PC-9 (cell line): ENCODE data around the gene AHCTF1. TPM values are rescaled to one million over a fixed set of nuclear protein-coding genes. Genes with fewer than 3 reads are reported as not detected.

Experiments
- BruUV-seq: library from RNA; stranded (reverse); fragments of 400-500 nt; replicated peaks from 2 replicates; lab custom pipeline; 2021; lab: Mats Ljungman, UMichigan
- CTCF ChIA-PET: fragments of 300-600 bp; sonication (Branson Sonifier 250); formaldehyde crosslinking; loops from one replicate; lab custom pipeline; 2022; ENCODE audit warnings: antibody characterized with exemption; lab: Charles Lee
- POLR2A ChIA-PET: fragments of 300-600 bp; sonication (Branson Sonifier 250); formaldehyde crosslinking; loops from one replicate; lab custom pipeline; 2022; ENCODE audit warnings: antibody characterized with exemption; ENCODE audit not compliant: unreplicated experiment; lab: Charles Lee
- DNase-seq, 2 experiments: peaks; one replicate each; pipeline versions ENCODE4 v3.0.0 to v3.0.0-alpha.2; 2015 to 2022; ENCODE audit warnings: mixed read lengths in 1 of 2
- H2AFZ ChIP-seq: fragments of 200-600 bp; sonication (generic); 2 replicates; pipeline ENCODE4 v1.8.1; 2017; ENCODE audit warnings: antibody characterized with exemption
- H3F3A ChIP-seq: fragments of 200-600 bp; sonication (generic); 2 replicates; pipeline ENCODE4 v1.8.1; 2017; ENCODE audit warnings: antibody characterized with exemption, mild to moderate bottlenecking, low read depth; ENCODE audit not compliant: insufficient read depth
- H3K27ac ChIP-seq: fragments of 200-600 bp; sonication (generic); 2 replicates; pipeline ENCODE4 v1.6.1; 2016; ENCODE audit warnings: mixed run types
- H3K27me3 ChIP-seq: fragments of 200-600 bp; sonication (generic); 2 replicates; pipeline ENCODE4 v1.6.1; 2016; ENCODE audit warnings: low read depth, mixed run types; ENCODE audit not compliant: insufficient read depth
- H3K36me3 ChIP-seq: fragments of 200-600 bp; sonication (generic); 2 replicates; pipeline ENCODE4 v1.6.1; 2016; ENCODE audit warnings: low read depth, mixed run types
- H3K4me1 ChIP-seq: fragments of 200-600 bp; sonication (generic); replicated peaks from 2 replicates; pipeline ENCODE4 v1.6.1; 2016; ENCODE audit warnings: mixed run types; ENCODE audit not compliant: insufficient read depth
- H3K4me2 ChIP-seq: fragments of 200-600 bp; sonication (generic); 2 replicates; pipeline ENCODE4 v1.6.1; 2017; ENCODE audit warnings: mixed run types
- H3K4me3 ChIP-seq: fragments of 200-600 bp; sonication (generic); 2 replicates; pipeline ENCODE4 v1.6.1; 2016; ENCODE audit warnings: mixed run types
- H3K79me2 ChIP-seq: fragments of 200-600 bp; sonication (generic); 2 replicates; pipeline ENCODE4 v1.6.1; 2017; ENCODE audit warnings: low read depth, mixed run types
- H3K9me2 ChIP-seq: fragments of 200-600 bp; sonication (generic); 2 replicates; pipeline ENCODE4 v1.8.1; 2017; ENCODE audit warnings: mild to moderate bottlenecking; ENCODE audit not compliant: insufficient read depth
- H3K9me3 ChIP-seq: fragments of 200-600 bp; sonication (generic); 2 replicates; pipeline ENCODE4 v1.8.1; 2016; ENCODE audit warnings: low read depth; ENCODE audit not compliant: insufficient read depth
- H4K20me1 ChIP-seq: fragments of 200-600 bp; sonication (generic); 2 replicates; pipeline ENCODE4 v1.8.1; 2017; ENCODE audit not compliant: insufficient read depth
- EZH2 ChIP-seq: fragments of 200-600 bp; sonication (generic); IDR thresholded peaks from 2 replicates; pipeline ENCODE4 v1.8.0; 2017; ENCODE audit warnings: antibody characterized with exemption, low read depth
- intact Hi-C: fragments of 100-400 bp; cut with micrococcal nuclease; formaldehyde crosslinking; loops from one replicate; pipeline ENCODE4 v1.10.0; 2022; ENCODE audit not compliant: unreplicated experiment
- total RNA-seq: library from RNA; stranded (reverse); gene quantifications from 2 replicates; pipeline ENCODE4 v1.2.3, GENCODE V29; 2021
- TF ChIP-seq, protein P1 (sequence below): fragments of 200-600 bp; sonication (generic); conservative IDR thresholded peaks from 2 replicates; pipeline ENCODE4 v1.6.1; 2017; ENCODE audit warnings: mixed run types, antibody characterized with exemption, mild to moderate bottlenecking, moderate library complexity

Gene AHCTF1
- total RNA-seq, 1 experiment from 2014 or later, result 34.3 TPM

DNA sequence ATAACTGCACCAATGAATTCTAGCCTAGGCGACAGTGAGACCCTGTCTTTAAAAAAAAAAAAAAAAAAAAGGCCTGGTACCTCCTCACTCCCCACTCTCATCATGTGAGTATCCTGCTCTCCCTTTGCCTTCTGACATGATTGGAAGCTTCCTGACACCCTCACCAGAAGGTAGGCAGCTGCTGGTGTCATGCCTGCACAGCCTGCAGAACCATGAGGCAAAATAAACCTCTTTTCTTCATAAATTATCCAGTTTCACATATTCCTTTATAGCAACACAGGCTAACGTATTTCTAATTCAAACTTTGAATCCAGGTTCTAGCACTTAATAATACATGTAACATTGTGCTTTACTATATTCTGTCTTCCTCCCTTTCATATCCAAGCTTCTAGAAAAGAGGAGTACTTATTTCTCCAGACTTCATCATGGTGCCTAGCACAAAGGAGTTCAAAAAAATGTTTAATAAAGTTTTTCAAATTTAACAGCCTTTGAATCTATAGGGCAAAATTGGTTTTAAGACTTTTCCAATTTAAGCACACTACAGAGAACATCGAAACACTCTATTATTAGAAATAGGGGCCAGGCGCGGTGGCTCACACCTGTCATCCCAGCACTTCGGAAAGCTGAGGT, 5.6 kb downstream of the AHCTF1 start:
- intact Hi-C loops, result no loop called here
- Histone ChIP-seq H3F3A (no peaks in the 10 kb centered on the region; the same call in 1 of the 2 replicates), H3K4me2 (no peak overlapping the region), H3K9me3 (no peaks in the 10 kb centered on the region), H3K4me1 (peaks cover 9% of the 10 kb centered on the region; the same call in 1 of the 2 replicates), H3K9me2 (no peaks in the 10 kb centered on the region), H3K27ac (no peak overlapping the region), H4K20me1 (peaks cover 54% of the 10 kb centered on the region), H3K4me3 (no peak overlapping the region), H2AFZ (no peak overlapping the region), H3K36me3 (no peaks in the 10 kb centered on the region), H3K79me2 (peaks cover 96% of the 10 kb centered on the region), H3K27me3 (no peaks in the 10 kb centered on the region)
- TF ChIP-seq, protein P1, sequence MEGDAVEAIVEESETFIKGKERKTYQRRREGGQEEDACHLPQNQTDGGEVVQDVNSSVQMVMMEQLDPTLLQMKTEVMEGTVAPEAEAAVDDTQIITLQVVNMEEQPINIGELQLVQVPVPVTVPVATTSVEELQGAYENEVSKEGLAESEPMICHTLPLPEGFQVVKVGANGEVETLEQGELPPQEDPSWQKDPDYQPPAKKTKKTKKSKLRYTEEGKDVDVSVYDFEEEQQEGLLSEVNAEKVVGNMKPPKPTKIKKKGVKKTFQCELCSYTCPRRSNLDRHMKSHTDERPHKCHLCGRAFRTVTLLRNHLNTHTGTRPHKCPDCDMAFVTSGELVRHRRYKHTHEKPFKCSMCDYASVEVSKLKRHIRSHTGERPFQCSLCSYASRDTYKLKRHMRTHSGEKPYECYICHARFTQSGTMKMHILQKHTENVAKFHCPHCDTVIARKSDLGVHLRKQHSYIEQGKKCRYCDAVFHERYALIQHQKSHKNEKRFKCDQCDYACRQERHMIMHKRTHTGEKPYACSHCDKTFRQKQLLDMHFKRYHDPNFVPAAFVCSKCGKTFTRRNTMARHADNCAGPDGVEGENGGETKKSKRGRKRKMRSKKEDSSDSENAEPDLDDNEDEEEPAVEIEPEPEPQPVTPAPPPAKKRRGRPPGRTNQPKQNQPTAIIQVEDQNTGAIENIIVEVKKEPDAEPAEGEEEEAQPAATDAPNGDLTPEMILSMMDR, result no peak
- TF ChIP-seq EZH2, result no peak
- BruUV-seq, result no TSS peak
- CTCF ChIA-PET, result no interaction called here
- POLR2A ChIA-PET, result no interaction called here
- DNase-seq, result no peak

DNA sequence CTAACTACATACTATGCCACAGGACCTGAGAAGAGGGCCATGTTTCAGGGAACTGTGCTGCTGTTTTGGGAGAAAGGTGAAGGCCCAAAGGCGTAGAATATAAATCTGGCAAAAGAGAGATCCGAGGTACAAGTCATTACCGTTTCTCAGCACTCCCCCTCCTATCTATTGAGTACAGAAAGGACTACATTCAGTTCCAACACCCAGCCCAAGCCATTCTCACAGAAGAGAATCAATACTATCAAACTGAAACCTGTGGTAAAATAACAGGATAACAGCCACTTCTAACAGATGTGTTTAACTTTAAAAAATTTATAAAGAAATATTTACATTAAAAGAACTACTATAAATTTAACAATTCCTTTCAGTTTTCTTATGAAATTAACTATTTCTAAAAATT, 7.8 kb downstream of the AHCTF1 start:
- TF ChIP-seq EZH2, result no peak
- TF ChIP-seq, protein P1, result no peak

DNA sequence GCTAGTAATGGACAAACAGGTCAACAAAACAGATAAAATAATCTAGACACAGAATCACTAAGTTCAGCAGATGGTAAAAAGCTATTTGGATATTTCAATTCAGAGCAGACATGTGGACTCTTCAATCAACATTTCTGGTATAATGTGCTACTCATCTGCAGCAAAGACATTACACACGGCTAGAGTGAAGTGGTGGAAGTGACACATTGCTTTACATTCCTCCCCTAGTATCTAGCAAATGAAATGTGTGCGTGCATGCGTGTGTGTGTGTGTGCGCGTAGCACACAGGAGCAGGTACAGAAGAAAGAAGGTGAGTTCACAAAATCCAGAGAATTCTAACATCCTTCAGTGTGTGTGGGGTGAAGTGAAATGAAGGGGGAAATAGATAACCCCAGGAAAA, 8.3 kb downstream of the AHCTF1 start:
- TF ChIP-seq, protein P1, result no peak
- H3K4me1 ChIP-seq, result no peaks in the 10 kb centered on the region
- no TSS peak for BruUV-seq
- intact Hi-C loops, result no loop called here
- H3K9me2 ChIP-seq, result no peaks in the 10 kb centered on the region
- H3K36me3 ChIP-seq, result no peaks in the 10 kb centered on the region
- DNase-seq, result no peak
- H4K20me1 ChIP-seq, result peaks cover 48% of the 10 kb centered on the region
- ChIA-PET POLR2A (no interaction called here), CTCF (no interaction called here)
- H3K4me2 ChIP-seq, result no peak overlapping the region
- H3K79me2 ChIP-seq, result peaks cover 95% of the 10 kb centered on the region
- no peak overlapping the region for H3K4me3 ChIP-seq
- no peak overlapping the region for H2AFZ ChIP-seq
- no peaks in the 10 kb centered on the region for H3K27me3 ChIP-seq
- H3K27ac ChIP-seq, result no peak overlapping the region
- no peaks in the 10 kb centered on the region; the same call in 1 of the 2 replicates for H3F3A ChIP-seq
- no peaks in the 10 kb centered on the region for H3K9me3 ChIP-seq

More for the DNA sequence above, 7.8 kb downstream of the AHCTF1 start:
- H4K20me1 ChIP-seq, result peaks cover 44% of the 10 kb centered on the region
- BruUV-seq, result no TSS peak
- H3K9me2 ChIP-seq, result no peaks in the 10 kb centered on the region
- CTCF ChIA-PET, result no interaction called here
- H3K27ac ChIP-seq, result no peak overlapping the region
- H3K4me2 ChIP-seq, result no peak overlapping the region
- POLR2A ChIA-PET, result no interaction called here
- H3F3A ChIP-seq, result no peaks in the 10 kb centered on the region; the same call in 1 of the 2 replicates
- intact Hi-C loops, result no loop called here
- no peaks in the 10 kb centered on the region for H3K27me3 ChIP-seq
- no peak overlapping the region for H2AFZ ChIP-seq
- DNase-seq, result no peak
- no peaks in the 10 kb centered on the region for H3K4me1 ChIP-seq
- no peaks in the 10 kb centered on the region for H3K36me3 ChIP-seq
- no peak overlapping the region for H3K4me3 ChIP-seq
- peaks cover 95% of the 10 kb centered on the region for H3K79me2 ChIP-seq
- H3K9me3 ChIP-seq, result no peaks in the 10 kb centered on the region
